ENCODE data around the gene DUSP23.

DNA sequence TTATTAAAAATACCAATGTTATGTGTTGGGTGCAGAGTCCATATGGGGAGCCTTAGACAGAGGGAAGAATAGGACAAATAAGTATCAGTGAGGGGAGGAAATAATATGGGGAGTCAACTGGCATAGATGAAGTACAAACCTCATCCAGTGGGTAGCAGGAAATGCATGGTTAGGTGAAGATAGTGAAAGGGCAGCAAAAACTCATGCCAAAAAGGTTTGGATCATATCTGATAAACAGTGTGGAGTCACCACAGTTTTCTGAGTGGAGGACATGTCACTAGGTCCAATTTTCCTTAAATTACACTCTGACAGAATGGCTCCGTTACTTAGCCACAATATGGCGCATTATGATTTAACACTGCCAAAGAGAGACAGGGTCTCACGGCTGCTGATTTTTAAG is 10.3 kb downstream of the DUSP23 start:
- TF ChIP-seq POLR2AphosphoS5 (IDR thresholded peaks at IDR 0.05) (no peak), POLR2A (IDR thresholded peaks at IDR 0.05) (no peak)
- TF ChIP-seq, protein P1, sequence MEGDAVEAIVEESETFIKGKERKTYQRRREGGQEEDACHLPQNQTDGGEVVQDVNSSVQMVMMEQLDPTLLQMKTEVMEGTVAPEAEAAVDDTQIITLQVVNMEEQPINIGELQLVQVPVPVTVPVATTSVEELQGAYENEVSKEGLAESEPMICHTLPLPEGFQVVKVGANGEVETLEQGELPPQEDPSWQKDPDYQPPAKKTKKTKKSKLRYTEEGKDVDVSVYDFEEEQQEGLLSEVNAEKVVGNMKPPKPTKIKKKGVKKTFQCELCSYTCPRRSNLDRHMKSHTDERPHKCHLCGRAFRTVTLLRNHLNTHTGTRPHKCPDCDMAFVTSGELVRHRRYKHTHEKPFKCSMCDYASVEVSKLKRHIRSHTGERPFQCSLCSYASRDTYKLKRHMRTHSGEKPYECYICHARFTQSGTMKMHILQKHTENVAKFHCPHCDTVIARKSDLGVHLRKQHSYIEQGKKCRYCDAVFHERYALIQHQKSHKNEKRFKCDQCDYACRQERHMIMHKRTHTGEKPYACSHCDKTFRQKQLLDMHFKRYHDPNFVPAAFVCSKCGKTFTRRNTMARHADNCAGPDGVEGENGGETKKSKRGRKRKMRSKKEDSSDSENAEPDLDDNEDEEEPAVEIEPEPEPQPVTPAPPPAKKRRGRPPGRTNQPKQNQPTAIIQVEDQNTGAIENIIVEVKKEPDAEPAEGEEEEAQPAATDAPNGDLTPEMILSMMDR (IDR thresholded peaks at IDR 0.05): no peak
